HTERT RPE-1 (cell line): ENCODE results near the gene WDR81.

Experiments used
- in situ Hi-C: fragments of 300-500 bp; cut with MboI; formaldehyde crosslinking; loops from 4 replicates; pipeline ENCODE4 v1.14.3; 2020; ENCODE audit warnings: low sequenced_read_pairs

WDR81 gene

DNA sequence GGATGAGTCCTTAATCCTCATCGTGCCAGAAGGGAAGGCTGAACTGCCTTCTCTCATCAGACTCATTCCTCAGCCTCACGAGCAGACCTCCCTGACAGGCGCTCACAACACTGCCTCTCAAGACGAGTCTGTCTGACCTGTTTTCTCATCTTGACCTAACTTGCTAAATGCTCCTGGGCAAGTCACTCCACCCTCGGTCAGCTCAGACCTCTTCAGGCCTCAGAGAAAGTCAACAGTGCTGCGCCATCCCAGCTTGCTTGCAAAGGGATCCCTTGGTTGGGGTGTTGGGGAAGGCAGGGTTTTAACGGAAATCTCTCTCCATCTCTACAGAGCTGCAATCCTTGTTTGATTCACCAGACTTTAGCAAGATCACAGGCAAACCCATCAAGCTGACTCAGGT is 52.4 kb downstream of the WDR81 start:
- in situ Hi-C loops, result no loop called here

DNA sequence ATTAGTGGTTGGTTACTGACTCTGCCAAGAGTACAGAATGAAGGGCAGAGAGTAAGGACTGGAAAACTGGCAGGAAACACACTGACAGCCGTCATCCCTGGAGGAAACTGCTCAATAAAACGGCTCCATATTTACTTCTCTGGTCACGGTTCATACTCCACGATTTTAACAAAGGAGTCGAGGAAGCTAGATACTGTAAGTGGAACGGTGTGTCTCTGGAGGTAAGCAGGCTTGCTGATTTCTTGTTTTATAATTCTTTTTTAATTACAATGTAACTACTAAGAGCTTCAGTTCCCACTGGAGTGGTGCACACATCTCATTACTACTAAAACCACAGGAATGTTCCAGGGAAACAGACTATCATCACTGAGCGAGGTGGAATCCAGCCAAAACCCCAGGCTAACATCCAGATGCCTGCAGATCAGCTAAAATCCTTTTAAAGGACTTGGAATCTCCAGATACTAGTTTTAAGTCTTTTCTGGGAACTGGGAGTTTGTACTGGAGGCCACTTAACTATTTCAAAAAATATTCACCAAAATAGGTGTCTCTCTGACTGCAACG is 55.1 kb downstream of the WDR81 start:
- in situ Hi-C loops, result no loop called here

DNA sequence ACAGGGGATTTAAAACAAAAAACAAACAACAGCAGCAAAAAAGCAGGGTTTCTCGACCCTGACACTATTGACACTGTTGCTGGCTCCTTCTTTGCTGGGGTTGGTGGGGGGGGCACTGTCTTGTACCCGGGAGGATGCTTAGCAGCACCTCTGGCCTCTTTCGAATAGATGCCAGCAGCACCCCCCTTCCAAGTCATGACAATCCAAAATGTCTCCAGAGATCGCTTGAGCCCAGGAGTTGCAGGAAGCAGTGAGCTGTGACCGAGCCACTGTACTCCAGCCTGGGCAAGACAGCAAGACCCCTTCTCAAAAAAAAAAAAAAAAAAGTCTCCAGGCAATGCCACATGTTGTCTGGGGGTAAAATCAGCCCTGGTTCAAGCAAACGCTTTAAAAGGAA is 57.7 kb downstream of the WDR81 start:
- in situ Hi-C loops, result no loop called here

DNA sequence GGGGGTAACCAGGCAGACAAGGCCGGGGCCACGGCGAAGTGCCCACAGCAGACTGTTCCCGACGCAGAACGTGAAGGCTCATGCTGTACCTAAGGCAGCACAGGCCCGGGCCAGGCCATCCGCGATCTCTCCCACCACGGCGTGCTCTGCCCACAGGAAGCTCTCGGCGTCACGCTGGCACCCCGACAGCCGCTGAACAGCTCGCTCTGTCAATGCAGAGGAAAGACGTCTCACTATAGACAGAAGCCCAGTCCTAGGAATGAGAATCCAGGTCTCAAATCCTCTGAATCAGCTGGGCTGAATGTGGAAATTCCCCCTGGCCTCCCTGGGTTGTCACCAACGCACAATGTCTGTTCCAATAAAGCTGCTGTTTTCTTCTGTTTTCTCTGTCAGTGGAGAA is 58.8 kb downstream of the WDR81 start:
- in situ Hi-C loops, result no loop called here

DNA sequence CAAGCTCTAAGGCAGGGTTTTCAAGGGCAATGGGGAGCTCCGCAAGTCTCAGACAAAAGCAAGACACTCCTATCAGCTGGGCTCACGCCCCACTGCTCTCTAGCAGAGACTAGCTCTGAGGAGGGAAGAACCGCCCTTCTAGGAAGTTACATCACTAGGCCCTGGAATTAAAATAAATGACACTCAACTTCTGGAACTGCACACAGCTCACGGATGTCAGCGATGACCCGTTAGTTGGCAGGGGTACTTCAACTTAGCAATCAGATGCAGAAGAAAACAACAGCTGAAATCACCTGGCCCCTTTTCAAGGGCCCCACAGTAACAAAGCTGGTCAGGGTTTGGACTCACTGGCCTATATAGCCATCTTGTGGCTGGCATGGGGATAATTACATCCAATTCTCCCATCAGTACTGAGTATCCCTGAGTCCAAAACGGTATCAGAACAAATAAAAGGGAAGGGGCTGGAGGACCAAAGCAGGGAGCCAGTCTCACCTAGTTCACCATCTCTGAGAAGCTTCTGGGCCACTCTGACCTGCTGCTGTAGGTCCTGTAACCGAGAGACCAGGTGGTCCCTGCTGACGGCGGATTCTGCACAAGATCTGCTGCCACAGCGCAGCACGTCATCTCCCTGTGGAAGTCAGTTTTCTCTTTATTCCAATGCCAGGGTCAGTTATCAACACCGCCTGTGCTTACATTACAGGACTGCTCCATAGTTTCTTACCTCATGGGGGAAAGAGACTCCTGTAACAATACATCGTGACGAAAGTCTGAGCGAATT is 59.5 kb downstream of the WDR81 start:
- in situ Hi-C loops, result no loop called here

DNA sequence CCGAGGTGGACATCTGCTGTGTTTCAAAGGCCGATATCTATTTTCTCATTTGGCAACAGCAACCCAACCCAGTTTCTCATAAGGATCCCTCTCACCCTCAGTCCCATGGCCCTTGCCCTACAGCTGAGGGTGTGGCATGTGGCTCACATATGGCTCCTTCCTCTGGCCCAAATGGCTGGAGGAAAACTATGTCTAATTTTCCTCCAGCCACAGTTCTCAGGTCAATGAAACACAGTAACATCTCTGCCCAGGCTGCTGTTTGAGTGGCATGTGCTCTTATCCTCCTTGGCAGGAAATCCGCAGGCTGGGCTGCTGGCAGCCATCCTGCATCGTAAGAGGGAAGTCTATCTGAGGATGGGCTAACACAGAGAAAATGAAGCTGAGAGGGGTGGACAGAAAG is 61.4 kb downstream of the WDR81 start:
- in situ Hi-C loops, result no loop called here

DNA sequence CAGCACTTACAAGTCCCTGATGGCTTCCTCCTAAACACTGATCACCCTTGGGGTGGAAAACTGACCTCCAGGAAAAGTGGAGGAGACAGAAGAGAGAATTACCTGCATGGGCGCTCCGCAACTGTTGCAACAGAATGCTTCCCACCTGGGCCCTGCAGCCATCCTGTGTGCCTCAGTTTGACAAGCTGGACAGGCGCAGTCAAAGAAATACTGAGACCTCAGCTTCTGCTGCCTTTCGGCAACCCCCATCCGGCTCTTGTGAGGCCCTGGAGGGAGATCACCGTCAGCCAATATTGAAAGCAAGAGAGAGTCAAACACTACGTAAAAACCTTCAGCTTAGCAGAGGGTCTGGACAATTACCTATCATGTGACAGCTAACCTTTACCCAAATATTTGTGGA is 62.2 kb downstream of the WDR81 start:
- in situ Hi-C loops, result no loop called here

DNA sequence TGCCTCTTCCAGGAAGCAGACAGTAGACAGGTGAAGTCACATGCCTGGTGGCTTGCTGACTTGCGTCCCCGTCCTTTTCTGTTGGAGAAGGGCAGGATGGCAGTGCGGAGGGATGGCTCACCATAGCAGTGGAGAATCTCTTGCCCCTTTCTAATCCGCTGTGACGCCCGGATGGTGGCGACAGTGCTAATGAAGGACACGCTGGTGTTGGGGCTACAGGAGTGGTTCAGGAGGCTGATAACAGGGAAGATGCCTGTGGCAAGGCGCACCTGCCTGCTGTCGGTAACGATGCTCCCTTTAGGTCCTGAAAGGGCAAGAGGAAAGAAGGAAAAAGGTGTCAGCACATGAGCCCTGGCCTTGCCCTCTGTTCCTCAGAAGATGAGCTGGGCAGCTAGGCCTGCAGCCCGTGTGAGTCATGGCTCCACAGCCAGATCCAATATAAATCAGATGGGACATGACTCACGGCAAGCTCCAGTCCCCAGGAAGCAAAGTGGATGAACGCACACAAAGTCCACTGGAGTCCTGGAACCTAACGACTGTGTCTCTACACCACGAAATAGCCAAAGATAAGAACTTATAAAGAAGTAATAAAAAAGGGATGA is 62.9 kb downstream of the WDR81 start:
- in situ Hi-C loops, result no loop called here
